Naive thymus-derived CD4-positive, alpha-beta T cell (primary cell): Measurements from ENCODE around the gene ASAP2. TPM values are rescaled to one million over a fixed set of nuclear protein-coding genes. Genes with fewer than 3 reads are reported as not detected.
"Not testable (repeated sequence)": the region's sequence is repeated elsewhere in the genome, so short reads cannot be mapped to it uniquely, and the experiment has no call there.

ENCODE experiments used
- ATAC-seq: fragments of 150-1000 bp; cut with Tn5 transposase; 2 replicates; pipeline ENCODE4 v1.10.0; 2021; ENCODE audit warnings: mild to moderate bottlenecking, moderate library complexity
- CTCF ChIA-PET: fragments of 350-600 bp; sonication (Branson Sonifier 250); formaldehyde crosslinking; loops from one replicate; lab custom pipeline; 2021; ENCODE audit warnings: antibody characterized with exemption; lab: Charles Lee
- POLR2A ChIA-PET: fragments of 350-600 bp; sonication (Branson Sonifier 250); formaldehyde crosslinking; loops from one replicate; lab custom pipeline; 2021; ENCODE audit warnings: antibody characterized with exemption, inconsistent platforms; lab: Charles Lee
- DNase-seq, 9 donors: peaks; one replicate each; pipeline versions ENCODE4 v3.0.0 to v3.0.0-alpha.2; 2020 to 2022; ENCODE audit warnings: mixed read lengths in 1 of 9
- H3K27ac ChIP-seq: one replicate; pipeline ENCODE4 v1.7.0; 2013; ENCODE audit warnings: mild to moderate bottlenecking, low read depth, low read length, moderate library complexity
- H3K27me3 ChIP-seq, 2 donors: one replicate each; pipeline ENCODE4 v1.7.0; 2013; ENCODE audit warnings: low read length in 2 of 2, mild to moderate bottlenecking in 2 of 2, moderate library complexity in 2 of 2; ENCODE audit not compliant: control insufficient read depth in 2 of 2, insufficient read depth in 2 of 2
- H3K36me3 ChIP-seq, 3 experiments: 1 replicate in 2 of 3; 2 replicates in 1 of 3; pipeline ENCODE4 v1.7.0; 2013; ENCODE audit warnings: low read length in 3 of 3, mild to moderate bottlenecking in 3 of 3, moderate library complexity in 1 of 3; ENCODE audit not compliant: insufficient read depth in 3 of 3, control insufficient read depth in 2 of 3
- H3K4me1 ChIP-seq, 2 donors: one replicate each; pipeline ENCODE4 v1.7.0; 2013; ENCODE audit warnings: low read length in 2 of 2, mild to moderate bottlenecking in 2 of 2, moderate library complexity in 1 of 2; ENCODE audit not compliant: control insufficient read depth in 2 of 2, insufficient read depth in 2 of 2
- H3K4me3 ChIP-seq: 2 replicates; pipeline ENCODE4 v1.7.0; 2013; ENCODE audit warnings: mild to moderate bottlenecking, low read length
- H3K9me3 ChIP-seq, 3 experiments: 1 replicate in 2 of 3; 2 replicates in 1 of 3; pipeline ENCODE4 v1.7.0; 2013; ENCODE audit warnings: low read length in 3 of 3; ENCODE audit not compliant: control insufficient read depth in 2 of 3
- H3K27ac Mint-ChIP-seq, 9 donors: one replicate each; pipeline ENCODE4 v1.8.0; 2020 to 2022; ENCODE audit warnings: mixed read lengths in 9 of 9, mild to moderate bottlenecking in 8 of 9, moderate library complexity in 5 of 9, inconsistent platforms in 2 of 9
- H3K27me3 Mint-ChIP-seq, 5 donors: one replicate each; pipeline ENCODE4 v1.8.0; 2021 to 2022; ENCODE audit warnings: mixed read lengths in 5 of 5, mild to moderate bottlenecking in 1 of 5
- H3K36me3 Mint-ChIP-seq, 5 donors: one replicate each; pipeline ENCODE4 v1.8.0; 2020 to 2022; ENCODE audit warnings: mixed read lengths in 5 of 5, mild to moderate bottlenecking in 3 of 5, inconsistent platforms in 1 of 5
- H3K4me1 Mint-ChIP-seq, 7 donors: one replicate each; pipeline ENCODE4 v1.8.0; 2020 to 2022; ENCODE audit warnings: mixed read lengths in 7 of 7, mild to moderate bottlenecking in 3 of 7, inconsistent platforms in 1 of 7
- H3K4me3 Mint-ChIP-seq, 10 donors: one replicate each; pipeline ENCODE4 v1.8.0; 2020 to 2022; ENCODE audit warnings: mild to moderate bottlenecking in 10 of 10, mixed read lengths in 10 of 10, moderate library complexity in 6 of 10, inconsistent platforms in 2 of 10
- H3K9me3 Mint-ChIP-seq, 11 donors: one replicate each; pipeline ENCODE4 v1.8.0; 2020 to 2022; ENCODE audit warnings: mixed read lengths in 11 of 11, mild to moderate bottlenecking in 4 of 11, inconsistent platforms in 1 of 11, moderate library complexity in 1 of 11
- intact Hi-C, 2 donors: fragments of 100-400 bp; cut with micrococcal nuclease; formaldehyde crosslinking; loops; one replicate each; pipeline ENCODE4 v1.15.1; 2023
- polyA plus RNA-seq, 2 donors: library from polyadenylated mRNA; unstranded; fragments of 300-500 nt; fragmentation: Illumina TruSeq; gene quantifications; one replicate each; pipeline ENCODE4 v1.2.3, GENCODE V29; 2021
- total RNA-seq, 6 experiments: library from RNA in 5 of 6; stranded (reverse) in 5 of 6; gene quantifications; 1 replicate in 5 of 6; 2 replicates in 1 of 6; pipeline ENCODE4 v1.2.3 and lab custom pipeline; 2021 to 2026

ASAP2 gene
- total and polyA plus RNA-seq, 7 experiments from 2014 or later: 0.10 to 1.2 (median 0.45) TPM; not detected in 4

- Mint-ChIP-seq H3K36me3 (no peaks in the 10 kb centered on the region), H3K4me1 (peaks cover 0 to 3% (median 0%) of the 10 kb centered on the region in 7 donors), H3K9me3 (no peaks in the 10 kb centered on the region), H3K27ac (no peak overlapping the region), H3K27me3 (peaks cover 0 to 10% (median 7%) of the 10 kb centered on the region in 5 donors), H3K4me3 (no peak overlapping the region)
- DNase-seq (no peak), ATAC-seq (no peak)
- no peaks in the 10 kb centered on the region for H3K27me3 ChIP-seq
- no peaks in the 10 kb centered on the region for H3K4me1 ChIP-seq
- ChIA-PET CTCF (interaction anchor here (0.6 kb wide), 1 partner anchor 1453 kb away, joined by 3 read pairs; no protein-coding TSS in a partner anchor), POLR2A (no interaction called here)
- no peaks in the 10 kb centered on the region for H3K9me3 ChIP-seq
- H3K36me3 ChIP-seq: no peaks in the 10 kb centered on the region
- H3K4me3 ChIP-seq: no peak overlapping the region
- intact Hi-C loops: no loop called here
- no peak overlapping the region for H3K27ac ChIP-seq
Observed at GRCh38 chr2:9263428-9263827, 56.8 kb downstream of the ASAP2 start.

- no peak overlapping the region for H3K4me3 ChIP-seq
- H3K4me1 ChIP-seq: no peaks in the 10 kb centered on the region
- H3K9me3 Mint-ChIP-seq: no peaks in the 10 kb centered on the region
- no peak overlapping the region for H3K4me3 Mint-ChIP-seq
- H3K9me3 ChIP-seq: no peaks in the 10 kb centered on the region
- no peaks in the 10 kb centered on the region for H3K36me3 ChIP-seq
- DNase-seq (no peak), ATAC-seq (no peak)
- peaks cover 0 to 3% (median 0%) of the 10 kb centered on the region in 7 donors for H3K4me1 Mint-ChIP-seq
- intact Hi-C loops: no loop called here
- peaks cover 0 to 10% (median 7%) of the 10 kb centered on the region in 5 donors for H3K27me3 Mint-ChIP-seq
- H3K36me3 Mint-ChIP-seq: no peaks in the 10 kb centered on the region
- ChIA-PET POLR2A (no interaction called here), CTCF (no interaction called here)
- peak overlapping the region in 1 of 9 donors; percentile 59 for H3K27ac Mint-ChIP-seq
- no peaks in the 10 kb centered on the region for H3K27me3 ChIP-seq
- H3K27ac ChIP-seq: no peak overlapping the region
Observed at GRCh38 chr2:9264301-9264700, 57.7 kb downstream of the ASAP2 start.

- H3K9me3 Mint-ChIP-seq: peaks cover 0 to 4% (median 0%) of the 10 kb centered on the region in 11 donors
- H3K4me1 Mint-ChIP-seq: no peaks in the 10 kb centered on the region
- no peak for ATAC-seq
- H3K4me3 ChIP-seq: no peak overlapping the region
- H3K27me3 ChIP-seq: no peaks in the 10 kb centered on the region
- no peaks in the 10 kb centered on the region for H3K36me3 ChIP-seq
- no peak overlapping the region for H3K27ac Mint-ChIP-seq
- no peaks in the 10 kb centered on the region for H3K36me3 Mint-ChIP-seq
- POLR2A ChIA-PET: no interaction called here
- no peak overlapping the region for H3K27ac ChIP-seq
- peaks cover 0 to 10% (median 7%) of the 10 kb centered on the region in 5 donors for H3K27me3 Mint-ChIP-seq
- no peak for DNase-seq
- intact Hi-C loops: no loop called here
- no peak overlapping the region for H3K4me3 Mint-ChIP-seq
- no peaks in the 10 kb centered on the region for H3K9me3 ChIP-seq
- CTCF ChIA-PET: no interaction called here
- H3K4me1 ChIP-seq: no peaks in the 10 kb centered on the region
Observed at GRCh38 chr2:9266711-9267110, 60.1 kb downstream of the ASAP2 start.

GRCh38 chr2:9267286-9267685 is 60.7 kb downstream of the ASAP2 start:
- H3K4me3 Mint-ChIP-seq, H3K36me3 Mint-ChIP-seq, ATAC-seq, H3K4me1 Mint-ChIP-seq, H3K9me3 Mint-ChIP-seq, H3K4me3 ChIP-seq, H3K27ac ChIP-seq, H3K9me3 ChIP-seq, H3K27me3 ChIP-seq, intact Hi-C loops, H3K36me3 ChIP-seq, H3K27me3 Mint-ChIP-seq, DNase-seq, CTCF ChIA-PET, H3K27ac Mint-ChIP-seq, POLR2A ChIA-PET, H3K4me1 ChIP-seq: not testable (repeated sequence)

- no peak overlapping the region for H3K27ac ChIP-seq
- intact Hi-C loops: no loop called here
- H3K9me3 ChIP-seq: no peaks in the 10 kb centered on the region
- Mint-ChIP-seq H3K9me3 (peaks cover 0 to 8% (median 3%) of the 10 kb centered on the region in 11 donors), H3K36me3 (no peaks in the 10 kb centered on the region), H3K4me1 (no peaks in the 10 kb centered on the region), H3K4me3 (no peak overlapping the region), H3K27ac (no peak overlapping the region), H3K27me3 (peaks cover 0 to 16% (median 13%) of the 10 kb centered on the region in 5 donors)
- ChIA-PET CTCF (no interaction called here), POLR2A (no interaction called here)
- H3K4me1 ChIP-seq: no peaks in the 10 kb centered on the region
- ATAC-seq: no peak
- H3K27me3 ChIP-seq: no peaks in the 10 kb centered on the region
- H3K36me3 ChIP-seq: no peaks in the 10 kb centered on the region
- H3K4me3 ChIP-seq: no peak overlapping the region
- no peak for DNase-seq
Observed at GRCh38 chr2:9268301-9269080, 61.9 kb downstream of the ASAP2 start.

GRCh38 chr2:9269295-9269694 is 62.7 kb downstream of the ASAP2 start:
- H3K36me3 Mint-ChIP-seq: no peaks in the 10 kb centered on the region
- no peaks in the 10 kb centered on the region for H3K9me3 ChIP-seq
- ChIA-PET CTCF (no interaction called here), POLR2A (no interaction called here)
- peaks cover 0 to 8% (median 3%) of the 10 kb centered on the region in 11 donors for H3K9me3 Mint-ChIP-seq
- no peak overlapping the region for H3K27ac Mint-ChIP-seq
- peaks cover 0 to 18% (median 11%) of the 10 kb centered on the region in 5 donors for H3K27me3 Mint-ChIP-seq
- H3K4me1 ChIP-seq: no peaks in the 10 kb centered on the region
- H3K27ac ChIP-seq: no peak overlapping the region
- no peak overlapping the region for H3K4me3 Mint-ChIP-seq
- ATAC-seq: no peak
- intact Hi-C loops: no loop called here
- DNase-seq: no peak
- no peak overlapping the region for H3K4me3 ChIP-seq
- no peaks in the 10 kb centered on the region for H3K4me1 Mint-ChIP-seq
- no peaks in the 10 kb centered on the region for H3K27me3 ChIP-seq
- H3K36me3 ChIP-seq: no peaks in the 10 kb centered on the region
